ENCODE results near the gene SPAG9.
A peak's percentile ranks its signal among the peaks of the same experiment; 100 is the strongest.

SPAG9 gene

GRCh38 chr17:51057534-51057933, 63.1 kb downstream of the SPAG9 start:
- no peak overlapping the region for H2AFZ ChIP-seq (ENCODE audit: low read length)
- H2BK12ac ChIP-seq (ENCODE audit: low read length) = no peak overlapping the region
- no peaks in the 10 kb centered on the region for H3K79me1 ChIP-seq (ENCODE audit: low read depth, low read length)
- no peak overlapping the region for H3K4me2 ChIP-seq (ENCODE audit: insufficient read depth, low read length, poor library complexity, severe bottlenecking)
- H3K27me3 ChIP-seq (ENCODE audit: control insufficient read depth in 3 of 3, insufficient read depth in 3 of 3, low read depth in 1 of 3, low read length in 3 of 3) = no peaks in the 10 kb centered on the region
- H4K91ac ChIP-seq (ENCODE audit: low read depth, low read length, poor library complexity) = no peak overlapping the region
- H2BK120ac ChIP-seq (ENCODE audit: low read depth, low read length) = no peak overlapping the region
- no peak overlapping the region for H3K18ac ChIP-seq (ENCODE audit: low read length)
- H3K27ac ChIP-seq (replicated peaks; ENCODE audit: low read length) = peak overlapping the region; percentile 61
- H3K14ac ChIP-seq (ENCODE audit: low read length) = no peak overlapping the region
- no peaks in the 10 kb centered on the region for H3K9me3 ChIP-seq (replicated peaks in 1 of 2; ENCODE audit: control insufficient read depth in 2 of 2, insufficient read depth in 1 of 2, low read depth in 1 of 2, low read length in 2 of 2)
- H2BK15ac ChIP-seq (ENCODE audit: low read length) = no peak overlapping the region
- no peak for DNase-seq (ENCODE audit: low spot score)
- H2AK5ac ChIP-seq (ENCODE audit: low read depth, low read length) = no peak overlapping the region
- peaks cover 1 to 14% of the 10 kb centered on the region in 2 donors for H3K4me1 ChIP-seq (ENCODE audit: control insufficient read depth in 2 of 2, insufficient read depth in 1 of 2, low read depth in 1 of 2, low read length in 2 of 2)
- H2BK5ac ChIP-seq (ENCODE audit: low read length) = no peak overlapping the region
- H4K8ac ChIP-seq (ENCODE audit: low read depth, low read length) = no peak overlapping the region
- no peak overlapping the region for H3K9ac ChIP-seq (ENCODE audit: low read depth, low read length, poor library complexity)
- WGBS, 2 donors (ENCODE audit: extremely low coverage in 2 of 2, insufficient read length in 2 of 2, insufficient replicate concordance in 1 of 2) = no CpG with 5 or more reads among the region's 3 CpGs
- H3K23ac ChIP-seq (ENCODE audit: low read depth, low read length, poor library complexity) = no peak overlapping the region
- H3K36me3 ChIP-seq (replicated peaks in 1 of 2; ENCODE audit: control insufficient read depth in 2 of 2, insufficient read depth in 2 of 2, low read length in 2 of 2) = peaks cover 0 to 2% of the 10 kb centered on the region in 2 donors
- H3K4ac ChIP-seq (ENCODE audit: low read length) = no peak overlapping the region
- H3K4me3 ChIP-seq (ENCODE audit: low read length in 2 of 2) = no peak overlapping the region

DNA sequence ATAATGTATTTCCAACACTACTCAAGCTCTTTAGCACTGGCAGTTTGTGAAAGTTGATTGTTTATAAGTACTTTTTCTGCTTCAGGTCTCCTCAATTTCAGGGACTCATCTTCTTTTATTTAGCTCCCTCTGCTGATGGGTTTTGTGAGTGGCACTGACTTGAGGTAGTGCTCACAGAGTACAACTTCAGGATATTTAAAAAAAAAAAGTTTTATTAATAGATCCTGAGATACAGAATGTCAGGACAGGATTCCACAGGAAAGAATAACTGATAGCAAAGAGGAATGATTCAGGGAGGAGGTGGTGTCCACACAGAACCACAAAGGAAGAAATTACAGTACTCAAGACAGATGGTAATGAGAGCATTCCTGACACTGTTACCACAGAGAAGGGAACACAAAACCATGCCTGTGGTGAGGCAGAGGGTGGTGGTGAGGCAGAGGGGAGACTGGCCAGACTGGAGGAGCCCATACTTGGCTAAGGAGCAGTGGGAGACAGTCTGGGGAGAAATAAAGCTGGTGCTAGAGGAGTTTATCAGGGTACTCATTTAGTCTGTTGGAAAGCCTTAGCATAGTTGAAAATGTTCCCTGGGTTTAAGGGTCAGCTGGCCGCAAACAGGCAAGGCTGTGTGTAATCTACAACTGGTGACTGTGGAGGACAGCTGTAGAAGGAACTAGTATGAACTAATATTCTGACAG, 63.7 kb downstream of the SPAG9 start:
- H4K8ac ChIP-seq (ENCODE audit: low read depth, low read length) = no peak overlapping the region
- WGBS, 2 donors (ENCODE audit: extremely low coverage in 2 of 2, insufficient read length in 2 of 2, insufficient replicate concordance in 1 of 2) = no CpG with 5 or more reads among the region's 1 CpG
- no peak overlapping the region for H3K4me2 ChIP-seq (ENCODE audit: insufficient read depth, low read length, poor library complexity, severe bottlenecking)
- no peak overlapping the region for H4K91ac ChIP-seq (ENCODE audit: low read depth, low read length, poor library complexity)
- H2AK5ac ChIP-seq (ENCODE audit: low read depth, low read length) = no peak overlapping the region
- H3K79me1 ChIP-seq (ENCODE audit: low read depth, low read length) = no peaks in the 10 kb centered on the region
- H3K14ac ChIP-seq (ENCODE audit: low read length) = no peak overlapping the region
- H3K9me3 ChIP-seq (replicated peaks in 1 of 2; ENCODE audit: control insufficient read depth in 2 of 2, insufficient read depth in 1 of 2, low read depth in 1 of 2, low read length in 2 of 2) = no peaks in the 10 kb centered on the region
- H3K18ac ChIP-seq (ENCODE audit: low read length) = peak overlapping the region; percentile 40
- peaks cover 0 to 2% of the 10 kb centered on the region in 2 donors for H3K36me3 ChIP-seq (replicated peaks in 1 of 2; ENCODE audit: control insufficient read depth in 2 of 2, insufficient read depth in 2 of 2, low read length in 2 of 2)
- DNase-seq (ENCODE audit: low spot score) = peak; percentile 56
- H3K4me1 ChIP-seq (ENCODE audit: control insufficient read depth in 2 of 2, insufficient read depth in 1 of 2, low read depth in 1 of 2, low read length in 2 of 2) = peaks cover 1 to 17% of the 10 kb centered on the region in 2 donors
- no peaks in the 10 kb centered on the region for H3K27me3 ChIP-seq (ENCODE audit: control insufficient read depth in 3 of 3, insufficient read depth in 3 of 3, low read depth in 1 of 3, low read length in 3 of 3)
- H2BK15ac ChIP-seq (ENCODE audit: low read length) = no peak overlapping the region
- H2BK120ac ChIP-seq (ENCODE audit: low read depth, low read length) = no peak overlapping the region
- H3K4ac ChIP-seq (ENCODE audit: low read length) = no peak overlapping the region
- H3K27ac ChIP-seq (replicated peaks; ENCODE audit: low read length) = peak overlapping the region; percentile 61
- H2BK12ac ChIP-seq (ENCODE audit: low read length) = no peak overlapping the region
- H3K23ac ChIP-seq (ENCODE audit: low read depth, low read length, poor library complexity) = no peak overlapping the region
- no peak overlapping the region for H2BK5ac ChIP-seq (ENCODE audit: low read length)
- no peak overlapping the region for H3K9ac ChIP-seq (ENCODE audit: low read depth, low read length, poor library complexity)
- H3K4me3 ChIP-seq (ENCODE audit: low read length in 2 of 2) = no peak overlapping the region
- H2AFZ ChIP-seq (ENCODE audit: low read length) = no peak overlapping the region

- Histone ChIP-seq H2AK5ac (ENCODE audit: low read depth, low read length) (no peak overlapping the region), H2BK15ac (ENCODE audit: low read length) (no peak overlapping the region), H3K79me1 (ENCODE audit: low read depth, low read length) (no peaks in the 10 kb centered on the region), H2BK120ac (ENCODE audit: low read depth, low read length) (no peak overlapping the region), H3K4me2 (ENCODE audit: insufficient read depth, low read length, poor library complexity, severe bottlenecking) (no peak overlapping the region), H3K27ac (replicated peaks; ENCODE audit: low read length) (no peak overlapping the region), H3K27me3 (ENCODE audit: control insufficient read depth in 3 of 3, insufficient read depth in 3 of 3, low read depth in 1 of 3, low read length in 3 of 3) (no peaks in the 10 kb centered on the region), H3K9ac (ENCODE audit: low read depth, low read length, poor library complexity) (no peak overlapping the region), H4K91ac (ENCODE audit: low read depth, low read length, poor library complexity) (no peak overlapping the region), H3K4ac (ENCODE audit: low read length) (no peak overlapping the region), H4K8ac (ENCODE audit: low read depth, low read length) (no peak overlapping the region), H2AFZ (ENCODE audit: low read length) (no peak overlapping the region), H3K14ac (ENCODE audit: low read length) (no peak overlapping the region), H3K9me3 (replicated peaks in 1 of 2; ENCODE audit: control insufficient read depth in 2 of 2, insufficient read depth in 1 of 2, low read depth in 1 of 2, low read length in 2 of 2) (no peaks in the 10 kb centered on the region), H3K4me3 (ENCODE audit: low read length in 2 of 2) (no peak overlapping the region), H3K36me3 (replicated peaks in 1 of 2; ENCODE audit: control insufficient read depth in 2 of 2, insufficient read depth in 2 of 2, low read length in 2 of 2) (peaks cover 0 to 2% of the 10 kb centered on the region in 2 donors), H3K4me1 (ENCODE audit: control insufficient read depth in 2 of 2, insufficient read depth in 1 of 2, low read depth in 1 of 2, low read length in 2 of 2) (peaks cover 3 to 23% of the 10 kb centered on the region in 2 donors), H3K23ac (ENCODE audit: low read depth, low read length, poor library complexity) (no peak overlapping the region), H3K18ac (ENCODE audit: low read length) (no peak overlapping the region), H2BK12ac (ENCODE audit: low read length) (no peak overlapping the region), H2BK5ac (ENCODE audit: low read length) (no peak overlapping the region)
- DNase-seq (ENCODE audit: low spot score) = no peak
- WGBS, 2 donors (ENCODE audit: extremely low coverage in 2 of 2, insufficient read length in 2 of 2, insufficient replicate concordance in 1 of 2) = no CpG with 5 or more reads among the region's 4 CpGs
Measured at GRCh38 chr17:51054748-51055147, 65.9 kb downstream of the SPAG9 start.

- Histone ChIP-seq H3K4me1 (ENCODE audit: control insufficient read depth in 2 of 2, insufficient read depth in 1 of 2, low read depth in 1 of 2, low read length in 2 of 2) (peaks cover 1 to 35% of the 10 kb centered on the region in 2 donors), H3K4me3 (ENCODE audit: low read length in 2 of 2) (no peak overlapping the region), H3K27me3 (ENCODE audit: control insufficient read depth in 3 of 3, insufficient read depth in 3 of 3, low read depth in 1 of 3, low read length in 3 of 3) (no peaks in the 10 kb centered on the region), H3K27ac (replicated peaks; ENCODE audit: low read length) (no peak overlapping the region), H3K4me2 (ENCODE audit: insufficient read depth, low read length, poor library complexity, severe bottlenecking) (no peak overlapping the region), H2BK12ac (ENCODE audit: low read length) (no peak overlapping the region), H2AK5ac (ENCODE audit: low read depth, low read length) (no peak overlapping the region), H3K9me3 (replicated peaks in 1 of 2; ENCODE audit: control insufficient read depth in 2 of 2, insufficient read depth in 1 of 2, low read depth in 1 of 2, low read length in 2 of 2) (no peaks in the 10 kb centered on the region), H3K14ac (ENCODE audit: low read length) (no peak overlapping the region), H4K91ac (ENCODE audit: low read depth, low read length, poor library complexity) (no peak overlapping the region), H3K79me1 (ENCODE audit: low read depth, low read length) (no peaks in the 10 kb centered on the region), H4K8ac (ENCODE audit: low read depth, low read length) (no peak overlapping the region), H3K4ac (ENCODE audit: low read length) (no peak overlapping the region), H2AFZ (ENCODE audit: low read length) (no peak overlapping the region), H3K36me3 (replicated peaks in 1 of 2; ENCODE audit: control insufficient read depth in 2 of 2, insufficient read depth in 2 of 2, low read length in 2 of 2) (peaks cover 0 to 2% of the 10 kb centered on the region in 2 donors), H3K18ac (ENCODE audit: low read length) (no peak overlapping the region), H3K9ac (ENCODE audit: low read depth, low read length, poor library complexity) (no peak overlapping the region), H2BK15ac (ENCODE audit: low read length) (no peak overlapping the region), H2BK5ac (ENCODE audit: low read length) (no peak overlapping the region), H3K23ac (ENCODE audit: low read depth, low read length, poor library complexity) (no peak overlapping the region), H2BK120ac (ENCODE audit: low read depth, low read length) (no peak overlapping the region)
- no peak for DNase-seq (ENCODE audit: low spot score)
- WGBS, 2 donors (ENCODE audit: extremely low coverage in 2 of 2, insufficient read length in 2 of 2, insufficient replicate concordance in 1 of 2) = no CpG with 5 or more reads among the region's 3 CpGs
Measured at GRCh38 chr17:51052235-51052634, 68.4 kb downstream of the SPAG9 start.
